DOHH2 (cell line): ENCODE measurements around the gene ADCY7.
A peak's percentile ranks its signal among the peaks of the same experiment; 100 is the strongest.

ENCODE experiments used
- H3F3A ChIP-seq: fragments of 200-600 bp; sonication (generic), shearing (Covaris generic); 2 replicates; pipeline ENCODE4 v1.6.0; 2016; ENCODE audit warnings: antibody characterized with exemption, mild to moderate bottlenecking; ENCODE audit not compliant: control insufficient read depth, insufficient read depth
- H3K27ac ChIP-seq: fragments of 200-600 bp; sonication (generic); 2 replicates; pipeline ENCODE4 v1.5.1; 2014; ENCODE audit warnings: low read depth, mild to moderate bottlenecking, low read length, moderate library complexity
- H3K27me3 ChIP-seq: fragments of 200-600 bp; sonication (generic); 2 replicates; pipeline ENCODE4 v1.6.1; 2014; ENCODE audit warnings: mild to moderate bottlenecking, low read length, mixed read lengths; ENCODE audit not compliant: control insufficient read depth
- H3K36me3 ChIP-seq: fragments of 200-600 bp; sonication (generic); 2 replicates; pipeline ENCODE4 v1.6.1; 2014; ENCODE audit warnings: mild to moderate bottlenecking, low read length, moderate library complexity, mixed read lengths; ENCODE audit not compliant: control insufficient read depth
- H3K4me1 ChIP-seq: fragments of 200-600 bp; sonication (generic); 2 replicates; pipeline ENCODE4 v1.6.1; 2014; ENCODE audit warnings: mild to moderate bottlenecking, low read length, mixed read lengths; ENCODE audit not compliant: control insufficient read depth
- H3K4me2 ChIP-seq: fragments of 200-600 bp; sonication (generic); 2 replicates; pipeline ENCODE4 v1.6.0; 2014; ENCODE audit warnings: mild to moderate bottlenecking, low read length, moderate library complexity
- H3K4me3 ChIP-seq: fragments of 200-600 bp; sonication (generic); 2 replicates; pipeline ENCODE4 v1.5.1; 2014; ENCODE audit warnings: mild to moderate bottlenecking, low read length, mixed read lengths
- H3K79me2 ChIP-seq: fragments of 200-600 bp; sonication (generic); 2 replicates; pipeline ENCODE4 v1.6.1; 2014; ENCODE audit warnings: mild to moderate bottlenecking, low read length, mixed read lengths; ENCODE audit not compliant: control insufficient read depth
- H3K9me2 ChIP-seq: fragments of 200-600 bp; sonication (generic); replicated peaks from 2 replicates; pipeline ENCODE4 v1.6.1; 2014; ENCODE audit warnings: mild to moderate bottlenecking, low read length, mixed read lengths; ENCODE audit not compliant: control insufficient read depth
- H3K9me3 ChIP-seq: fragments of 200-600 bp; sonication (generic); 2 replicates; pipeline ENCODE4 v1.6.1; 2014; ENCODE audit warnings: antibody characterized with exemption, low read length, mixed read lengths; ENCODE audit not compliant: control insufficient read depth, insufficient read depth
- H4K20me1 ChIP-seq: fragments of 200-600 bp; sonication (generic); 2 replicates; pipeline ENCODE4 v1.6.0; 2014; ENCODE audit warnings: low read depth, mild to moderate bottlenecking, antibody characterized with exemption, low read length, moderate library complexity; ENCODE audit not compliant: control insufficient read depth, insufficient read depth
- CTCF ChIP-seq: fragments of 200-600 bp; sonication (generic); IDR thresholded peaks from one replicate; pipeline ENCODE4 v1.5.1; 2014; ENCODE audit warnings: antibody characterized with exemption, mild to moderate bottlenecking, low read depth, low read length; ENCODE audit not compliant: poor library complexity, severe bottlenecking
- EZH2phosphoT487 ChIP-seq: fragments of 200-600 bp; sonication (generic); IDR thresholded peaks from 2 replicates; pipeline ENCODE4 v1.6.1; 2017; ENCODE audit warnings: borderline replicate concordance, mild to moderate bottlenecking, antibody characterized with exemption, low read length, moderate library complexity, mixed read lengths

The ADCY7 gene

GRCh38 chr16:50263940-50264929 is 2.1 kb upstream of the ADCY7 start:
- Histone ChIP-seq H3K36me3 (no peaks in the 10 kb centered on the region), H3K4me2 (peak overlapping the region; percentile 25; the same call in 1 of the 2 replicates), H3K9me3 (no peaks in the 10 kb centered on the region), H4K20me1 (no peaks in the 10 kb centered on the region), H3K9me2 (no peaks in the 10 kb centered on the region), H3K27me3 (peaks cover 34% of the 10 kb centered on the region), H3K79me2 (no peaks in the 10 kb centered on the region), H3K4me1 (peaks cover 39% of the 10 kb centered on the region), H3K27ac (no peak overlapping the region), H3K4me3 (no peak overlapping the region), H3F3A (peaks cover 4% of the 10 kb centered on the region; the same call in 1 of the 2 replicates)
- TF ChIP-seq EZH2phosphoT487 (no peak), CTCF (no peak)

GRCh38 chr16:50265260-50265659 is 1.1 kb upstream of the ADCY7 start:
- H4K20me1 ChIP-seq, result no peaks in the 10 kb centered on the region
- no peaks in the 10 kb centered on the region for H3K9me3 ChIP-seq
- H3K79me2 ChIP-seq, result no peaks in the 10 kb centered on the region
- H3K36me3 ChIP-seq, result no peaks in the 10 kb centered on the region
- no peak overlapping the region for H3K4me3 ChIP-seq
- no peak overlapping the region for H3K27ac ChIP-seq
- H3K4me2 ChIP-seq, result no peak overlapping the region
- H3K9me2 ChIP-seq, result no peaks in the 10 kb centered on the region
- peaks cover 4% of the 10 kb centered on the region; the same call in 1 of the 2 replicates for H3F3A ChIP-seq
- H3K4me1 ChIP-seq, result peaks cover 36% of the 10 kb centered on the region
- H3K27me3 ChIP-seq, result peaks cover 24% of the 10 kb centered on the region
- TF ChIP-seq EZH2phosphoT487 (no peak), CTCF (peak; percentile 41)

- peaks cover 36% of the 10 kb centered on the region for H3K4me1 ChIP-seq
- H3K4me2 ChIP-seq, result peak overlapping the region; percentile 62
- H3K9me3 ChIP-seq, result no peaks in the 10 kb centered on the region
- H3K27ac ChIP-seq, result no peak overlapping the region
- H3K4me3 ChIP-seq, result peak overlapping the region; percentile 46
- peaks cover 18% of the 10 kb centered on the region for H3K27me3 ChIP-seq
- TF ChIP-seq EZH2phosphoT487, result no peak
- no peak for TF ChIP-seq CTCF
- H3K36me3 ChIP-seq, result no peaks in the 10 kb centered on the region
- H4K20me1 ChIP-seq, result no peaks in the 10 kb centered on the region
- peaks cover 4% of the 10 kb centered on the region; the same call in 1 of the 2 replicates for H3F3A ChIP-seq
- H3K9me2 ChIP-seq, result no peaks in the 10 kb centered on the region
- H3K79me2 ChIP-seq, result no peaks in the 10 kb centered on the region
These were observed 525 bp upstream of the ADCY7 start for GRCh38 chr16:50265716-50266336.
